Measurements from ENCODE around the gene FEM1A.
A peak's percentile ranks its signal among the peaks of the same experiment; 100 is the strongest.
"Not testable (repeated sequence)": the region's sequence is repeated elsewhere in the genome, so short reads cannot be mapped to it uniquely, and the experiment has no call there.

FEM1A gene

GRCh38 chr19:4791183-4792018, at the start of gene FEM1A:
Gene FEM1A (plus strand): TSS chr19:4791734. CDS start chr19:4791855, 121 bp downstream.
- DNase-seq, result peak; percentile 100

GRCh38 chr19:4742723-4743646, 48.5 kb upstream of the FEM1A start:
- no peak for DNase-seq

GRCh38 chr19:4744451-4745174, 46.9 kb upstream of the FEM1A start:
- DNase-seq, result peak; percentile 64

GRCh38 chr19:4745175-4745574, 46.4 kb upstream of the FEM1A start:
- not testable (repeated sequence) for DNase-seq

- DNase-seq, result no peak
These were observed 45.5 kb upstream of the FEM1A start for GRCh38 chr19:4745986-4746385.

- no peak for DNase-seq
These were observed 43.3 kb upstream of the FEM1A start for GRCh38 chr19:4748185-4748584.

- no peak for DNase-seq
These were observed 42.9 kb upstream of the FEM1A start for GRCh38 chr19:4748589-4748988.

- DNase-seq, result no peak
These were observed 41.5 kb upstream of the FEM1A start for GRCh38 chr19:4749870-4750590.

GRCh38 chr19:4754248-4754647, 37.3 kb upstream of the FEM1A start:
- DNase-seq, result no peak

GRCh38 chr19:4755459-4755858, 36.1 kb upstream of the FEM1A start:
- no peak for DNase-seq

GRCh38 chr19:4758082-4758481, 33.5 kb upstream of the FEM1A start:
- DNase-seq, result no peak

- no peak for DNase-seq
These were observed 32.9 kb upstream of the FEM1A start for GRCh38 chr19:4758659-4759058.

- peak; percentile 92 for DNase-seq
These were observed 31.9 kb upstream of the FEM1A start for GRCh38 chr19:4759388-4760284.

- no peak for DNase-seq
These were observed 31.3 kb upstream of the FEM1A start for GRCh38 chr19:4760285-4760650.

- DNase-seq, result no peak
These were observed 28.5 kb upstream of the FEM1A start for GRCh38 chr19:4763021-4763420.

GRCh38 chr19:4764393-4764660, 27.2 kb upstream of the FEM1A start:
- no peak for DNase-seq

- peak; percentile 91 for DNase-seq
These were observed 22.4 kb upstream of the FEM1A start for GRCh38 chr19:4768934-4769777.

- DNase-seq, result no peak
These were observed 19.0 kb upstream of the FEM1A start for GRCh38 chr19:4772566-4772965.

- no peak for DNase-seq
These were observed 18.4 kb upstream of the FEM1A start for GRCh38 chr19:4773047-4773640.

- DNase-seq, result no peak
These were observed 17.4 kb upstream of the FEM1A start for GRCh38 chr19:4774136-4774535.

All from femur (tissue), 1 donor.